HG03095 (cell line): Measurements from ENCODE around the gene MAML3.

Source experiments
- ATAC-seq: cut with Tn5 transposase; IDR thresholded peaks from one replicate; pipeline ENCODE4 v1.9.1; 2021; ENCODE audit warnings: moderate library complexity; ENCODE audit not compliant: unreplicated experiment

MAML3 gene

DNA sequence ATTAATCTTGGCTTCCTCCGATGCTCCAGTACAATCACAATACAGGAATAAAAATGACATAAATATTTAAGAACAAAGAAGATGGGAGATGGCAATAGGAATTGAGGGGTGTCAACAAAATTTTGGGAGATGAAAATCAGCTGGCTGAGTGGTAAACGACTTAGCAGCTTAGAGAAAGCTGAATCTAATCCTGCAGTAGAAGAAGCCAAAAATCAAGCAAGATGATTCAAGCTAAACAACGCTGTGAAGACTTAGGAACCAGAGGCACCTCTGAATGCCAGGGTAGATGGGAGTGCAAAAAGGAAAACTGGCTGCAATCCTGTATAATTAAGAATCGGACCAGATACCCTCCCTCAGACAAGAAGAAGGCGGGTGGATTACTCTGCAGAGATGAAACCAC lies 273.1 kb downstream of the MAML3 start:
- no peak for ATAC-seq

DNA sequence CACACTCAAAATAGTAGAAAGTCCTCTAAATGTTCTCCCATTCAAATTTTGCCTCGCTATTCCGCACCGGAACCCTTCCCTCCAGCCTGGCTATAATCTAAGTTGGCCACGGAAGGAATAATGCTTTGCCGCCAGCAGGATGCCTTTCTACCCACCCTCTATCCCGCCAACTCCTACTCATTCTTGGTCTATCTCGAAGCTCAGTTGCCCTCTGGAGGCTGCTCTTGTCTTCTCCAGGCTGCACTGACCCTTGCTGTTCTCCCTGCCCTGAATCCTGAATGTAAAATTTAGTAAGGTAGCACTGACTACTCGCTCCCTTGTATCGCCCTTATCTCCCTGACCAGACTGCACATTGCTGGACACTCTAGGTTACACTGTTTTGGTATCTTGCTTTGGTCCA lies 275.9 kb downstream of the MAML3 start:
- no peak for ATAC-seq

DNA sequence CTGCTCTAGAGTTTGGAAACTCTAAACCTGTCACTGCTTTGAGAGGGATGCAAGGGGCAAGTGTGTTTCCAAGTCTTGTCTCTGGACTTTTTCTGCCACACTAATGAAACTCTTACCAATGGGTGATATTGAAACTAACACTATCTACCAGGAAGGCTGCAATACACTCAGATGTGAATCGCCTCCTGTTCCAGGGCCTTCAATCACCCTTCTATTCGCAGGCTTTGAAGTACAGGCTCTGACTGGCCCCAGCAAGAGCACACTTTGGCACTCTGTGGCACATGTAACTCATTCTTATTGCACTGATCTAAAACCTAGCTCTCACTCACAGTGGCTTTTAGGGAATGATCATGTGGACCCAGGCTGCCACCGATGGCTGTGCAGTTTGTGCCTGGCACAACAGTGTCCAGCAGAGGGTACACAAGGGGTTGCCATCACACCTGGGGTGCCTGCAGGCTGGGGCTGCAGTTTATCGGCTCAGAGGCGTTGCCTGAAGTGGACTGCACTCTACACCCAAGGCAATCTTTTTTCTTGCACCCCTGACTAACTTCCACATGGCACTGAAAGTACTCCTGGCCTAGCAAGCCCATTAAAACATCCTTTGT lies 277.5 kb downstream of the MAML3 start:
- ATAC-seq = no peak

DNA sequence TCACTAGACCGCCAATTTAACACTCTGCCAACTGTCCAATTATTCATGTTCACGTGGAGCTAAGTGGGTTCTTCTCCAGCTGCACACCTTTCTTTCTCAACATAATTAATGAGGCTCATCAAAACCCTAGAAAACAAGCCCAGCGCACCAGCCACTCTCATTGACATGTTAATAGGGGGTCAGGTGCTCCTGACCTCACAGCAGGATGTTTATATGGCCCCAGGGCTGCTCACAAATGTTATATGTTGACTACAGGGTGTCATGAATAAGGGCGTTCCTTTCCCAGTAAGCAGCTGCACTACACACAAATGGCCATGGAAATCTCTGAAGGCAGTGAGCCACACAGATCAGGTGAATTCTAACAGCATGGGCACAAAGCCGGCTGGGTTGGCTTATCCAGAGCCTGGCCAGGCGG lies 278.6 kb downstream of the MAML3 start:
- ATAC-seq = no peak

DNA sequence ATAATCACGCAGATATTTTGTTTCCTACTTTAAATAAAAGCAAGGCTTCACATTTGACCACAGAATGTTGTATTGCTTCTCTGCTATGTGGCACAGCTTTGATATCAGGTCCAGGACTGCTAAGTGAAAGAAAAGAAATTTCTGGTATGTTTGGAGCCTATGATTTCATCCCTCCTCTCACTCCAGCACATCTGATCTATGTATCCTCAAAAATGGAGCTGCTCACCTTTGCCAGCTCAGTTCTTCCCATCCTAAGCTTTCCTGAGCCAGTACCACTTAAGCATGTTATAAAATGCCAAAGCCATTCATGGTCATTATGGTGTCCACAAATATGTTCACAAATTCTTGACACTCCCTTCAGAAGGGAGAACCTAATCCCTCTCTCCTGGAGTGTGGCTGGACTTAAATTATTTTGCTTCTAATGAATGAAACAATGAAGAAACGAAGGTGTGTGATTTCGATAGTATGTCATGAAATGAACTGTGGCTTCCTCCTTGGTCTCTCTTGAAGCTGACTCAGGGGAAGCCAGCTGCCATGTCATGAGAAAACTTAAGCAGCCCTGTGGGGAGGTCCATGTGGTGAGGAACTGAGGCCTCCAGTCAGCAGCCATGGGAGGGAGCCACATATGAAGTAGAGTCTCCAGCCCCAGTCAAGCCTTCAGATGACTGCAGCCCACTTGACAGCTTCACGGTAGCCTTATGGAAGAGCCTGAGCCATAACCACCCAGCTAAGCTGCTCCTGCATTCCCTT lies 280.7 kb downstream of the MAML3 start:
- ATAC-seq = no peak

DNA sequence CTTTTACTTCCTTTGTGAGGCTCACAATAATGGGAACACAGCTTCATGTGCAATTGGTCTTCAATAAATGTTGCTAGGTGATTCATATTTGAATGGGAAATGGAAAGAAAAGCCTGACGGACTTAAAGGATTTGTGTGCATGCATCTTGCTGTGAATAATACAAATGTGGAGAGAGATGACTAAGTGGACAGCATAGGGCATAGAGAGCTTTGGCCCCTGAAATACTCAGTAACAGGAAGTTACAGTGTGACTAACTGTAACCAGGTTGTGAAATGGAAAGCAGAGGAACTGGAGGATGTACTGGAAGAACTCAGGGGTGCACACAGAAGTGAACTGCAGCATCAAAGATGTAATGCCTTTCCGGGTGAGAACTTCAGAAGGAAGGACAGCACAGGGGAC lies 281.7 kb downstream of the MAML3 start:
- ATAC-seq = no peak

DNA sequence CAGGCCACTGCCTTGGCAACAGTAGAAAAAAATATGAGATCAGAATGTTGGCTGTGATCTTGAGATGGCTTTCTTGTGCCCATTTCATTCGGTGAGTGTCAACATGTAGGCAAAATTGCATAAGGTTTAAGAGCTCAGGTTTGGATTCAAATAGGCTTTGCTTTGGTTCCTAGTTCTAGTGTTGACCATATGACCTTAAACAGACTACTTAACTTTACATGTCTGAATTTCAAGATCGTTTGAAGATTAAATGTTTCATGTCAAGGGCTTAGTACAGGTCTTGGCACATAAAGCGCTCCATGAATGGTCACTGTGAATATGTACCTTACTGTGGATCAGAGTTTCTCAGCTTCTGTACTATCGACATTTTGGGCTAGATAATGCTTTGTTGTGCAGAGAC lies 284.2 kb downstream of the MAML3 start:
- ATAC-seq = no peak

DNA sequence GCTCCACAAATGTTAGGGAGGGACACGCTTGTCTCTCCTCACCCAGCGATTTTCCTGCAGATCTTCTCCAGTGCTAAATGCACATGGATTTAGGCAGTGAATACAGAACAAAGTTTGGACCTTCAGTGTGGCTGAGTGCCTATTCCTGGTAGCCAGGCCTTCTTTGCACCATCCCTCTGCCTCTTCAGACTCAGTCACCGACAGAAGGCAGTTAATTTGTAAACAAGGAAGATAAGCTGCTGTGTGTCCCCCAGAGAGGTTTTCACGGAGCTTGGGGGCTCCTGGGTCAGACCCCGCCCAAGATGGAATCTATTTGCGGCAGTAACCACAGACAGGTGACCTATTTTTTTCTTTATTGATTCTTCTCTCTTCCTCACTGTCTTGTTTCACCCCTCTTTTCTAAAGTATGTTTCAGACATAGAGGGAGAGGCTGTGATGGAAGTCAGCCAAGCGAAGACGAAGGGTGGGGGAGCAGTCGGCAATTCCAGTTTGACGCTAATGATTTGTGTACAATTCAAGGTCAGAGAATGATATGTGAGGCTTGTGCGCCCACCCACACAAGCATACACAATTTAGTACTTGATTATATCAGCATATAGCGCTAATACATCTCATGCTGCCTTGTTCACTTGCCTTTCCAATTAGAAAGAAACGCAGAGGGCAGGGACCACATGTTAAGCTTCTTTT lies 287.6 kb downstream of the MAML3 start:
- no peak for ATAC-seq

DNA sequence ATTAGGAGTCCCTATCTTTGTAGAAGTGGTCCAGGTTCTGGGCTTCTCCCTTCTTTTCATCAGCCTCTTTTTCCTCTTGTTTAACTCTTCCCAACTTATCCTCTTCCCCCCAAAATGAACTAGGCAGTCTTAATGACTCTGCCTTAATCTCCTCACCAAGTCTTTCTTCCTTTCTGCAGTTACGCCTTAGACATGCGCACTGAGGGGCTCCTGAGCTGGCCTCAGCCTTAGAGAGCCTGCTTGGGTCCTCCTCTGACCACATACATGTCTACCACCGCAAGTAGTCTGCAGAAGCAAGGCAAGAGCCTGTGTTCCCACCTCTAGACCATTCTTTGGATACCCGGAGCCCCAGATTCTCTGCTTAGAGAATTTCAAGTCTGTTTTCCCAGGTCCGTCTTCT lies 288.4 kb downstream of the MAML3 start:
- ATAC-seq = no peak

DNA sequence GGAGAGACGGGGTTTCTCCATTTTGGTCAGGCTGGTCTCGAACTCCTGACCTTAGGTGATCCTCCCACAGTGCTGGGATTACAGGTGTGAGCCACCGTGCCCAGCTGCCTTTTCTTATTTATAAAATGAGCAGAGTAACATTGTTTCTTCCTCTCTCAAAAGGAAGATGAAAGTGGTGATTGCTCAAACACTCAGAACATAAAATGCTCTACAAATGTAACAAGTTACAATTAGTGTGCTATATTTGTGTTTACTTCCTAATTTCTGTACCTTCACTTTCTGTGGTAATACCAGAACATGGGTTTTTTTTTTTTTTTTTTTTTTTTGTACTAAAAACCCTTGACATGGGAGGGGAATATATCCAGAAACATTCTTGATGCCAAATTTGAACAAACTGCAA lies 290.5 kb downstream of the MAML3 start:
- ATAC-seq = no peak

DNA sequence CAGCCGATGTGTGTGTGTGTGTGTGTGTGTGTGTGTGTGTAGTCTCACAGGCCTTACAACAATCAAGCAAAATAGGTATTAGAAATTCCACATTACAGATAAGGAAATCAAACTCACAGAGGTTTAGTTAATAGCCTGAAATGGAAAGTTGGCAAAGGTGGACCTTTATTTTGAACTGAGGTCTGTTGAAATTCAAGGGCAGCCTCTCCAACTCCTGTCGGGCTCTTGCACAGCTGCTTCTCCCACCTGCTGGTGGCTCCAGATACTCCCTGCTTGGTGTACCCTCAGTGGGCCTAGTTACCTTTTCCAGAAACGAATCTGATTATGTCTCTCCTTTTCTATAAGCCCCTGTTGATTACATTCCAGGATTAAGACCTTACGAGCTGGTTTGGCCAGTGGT lies 292.5 kb downstream of the MAML3 start:
- ATAC-seq = no peak

DNA sequence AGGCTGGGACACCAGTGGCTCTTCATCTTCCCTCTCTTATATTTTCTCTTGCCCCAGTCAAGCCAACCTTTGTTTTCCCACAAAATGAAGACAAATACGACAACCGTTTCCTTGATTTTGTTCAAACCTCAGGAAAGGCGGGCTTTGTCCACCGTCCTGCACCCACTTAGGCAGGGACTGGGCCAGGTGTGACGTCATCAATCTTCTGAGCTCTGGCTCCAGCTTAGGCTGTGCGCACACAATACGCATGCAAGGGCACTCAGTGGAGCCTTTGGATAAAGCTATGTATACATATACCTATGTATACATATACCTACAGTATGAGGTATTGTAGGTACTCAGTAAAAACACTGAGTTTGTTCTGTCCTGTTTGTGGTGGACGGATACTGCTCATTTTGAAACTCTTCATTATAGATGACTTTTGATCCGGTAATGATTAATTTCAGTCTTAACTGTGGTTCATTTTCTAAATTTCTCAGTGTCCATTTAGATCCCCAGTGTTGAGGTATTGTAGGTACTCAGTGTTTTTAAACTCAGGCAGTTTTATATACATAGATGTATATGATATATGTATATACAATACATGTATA lies 293.5 kb downstream of the MAML3 start:
- no peak for ATAC-seq

DNA sequence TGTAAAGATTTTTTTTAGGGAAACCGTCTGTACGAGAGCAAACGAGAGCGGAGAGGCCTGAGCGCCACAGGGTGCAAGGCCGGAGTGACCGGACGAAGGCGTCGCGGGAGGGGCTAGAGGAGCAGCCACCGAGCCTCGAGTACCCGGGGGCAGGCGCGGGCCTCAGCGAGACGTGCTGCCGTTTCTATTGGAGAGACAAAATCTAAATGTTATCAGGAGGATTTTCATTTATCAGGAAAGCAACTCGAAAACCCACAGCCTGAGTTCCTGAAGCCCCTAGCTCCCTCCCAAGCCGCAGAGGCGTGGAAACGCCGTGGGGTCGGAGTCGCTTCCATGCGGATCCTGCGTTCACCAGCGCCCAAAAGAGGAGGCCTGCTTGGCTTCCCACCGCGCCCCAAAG lies 294.1 kb downstream of the MAML3 start:
- no peak for ATAC-seq

DNA sequence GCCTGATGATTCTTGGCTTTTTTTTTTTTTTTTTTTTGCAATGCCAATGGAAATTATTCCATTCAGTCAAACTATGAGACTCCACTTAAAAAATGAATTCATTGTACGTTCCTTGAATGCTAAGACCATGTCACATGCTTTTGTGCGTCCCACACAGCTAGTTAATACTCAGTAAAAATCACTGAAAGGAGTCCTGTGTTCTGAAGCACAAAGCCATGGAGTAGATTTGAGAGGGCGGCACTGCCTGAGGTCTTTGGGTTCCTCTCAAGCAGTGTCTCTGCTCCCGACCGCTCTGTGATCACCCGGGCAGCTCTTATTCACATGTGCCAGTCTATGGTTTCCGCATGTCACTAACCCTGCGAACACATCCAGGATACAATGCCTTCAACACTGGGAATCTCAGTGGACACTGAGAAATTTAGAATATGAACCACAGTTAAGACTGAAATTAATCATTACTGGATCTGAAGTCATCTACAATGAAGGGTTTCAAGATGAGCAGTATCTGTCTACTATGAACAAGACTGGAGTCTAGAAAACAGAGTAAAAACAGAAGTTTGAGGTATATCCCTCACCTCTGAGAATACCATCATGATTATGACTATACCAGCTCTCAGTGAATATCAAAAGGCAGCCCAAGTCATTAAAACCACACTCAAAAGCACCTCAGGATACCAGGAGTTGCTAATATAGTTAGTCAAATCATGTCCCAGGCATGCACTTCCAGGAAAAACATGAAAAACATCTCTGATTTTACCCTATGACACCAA lies 295.4 kb downstream of the MAML3 start:
- peak; percentile 92 for ATAC-seq

DNA sequence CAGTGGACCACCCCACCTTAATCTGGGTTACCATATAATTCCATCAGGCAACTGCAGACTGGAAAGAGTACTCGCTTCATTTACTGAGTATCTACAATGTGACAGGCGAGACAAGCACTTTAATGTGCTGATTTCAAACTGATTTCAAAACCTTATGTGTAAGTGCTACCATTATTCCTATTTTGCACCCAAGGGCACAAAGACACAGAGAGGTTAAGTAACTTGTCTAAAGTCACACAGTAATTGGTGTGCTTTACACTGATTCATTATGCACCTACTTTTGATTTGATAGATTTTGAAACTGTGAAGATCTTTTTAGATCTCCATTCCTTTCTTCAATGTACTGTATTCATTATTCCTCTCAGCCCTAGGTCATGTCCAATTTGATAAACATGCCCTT lies 296.0 kb downstream of the MAML3 start:
- ATAC-seq = no peak

DNA sequence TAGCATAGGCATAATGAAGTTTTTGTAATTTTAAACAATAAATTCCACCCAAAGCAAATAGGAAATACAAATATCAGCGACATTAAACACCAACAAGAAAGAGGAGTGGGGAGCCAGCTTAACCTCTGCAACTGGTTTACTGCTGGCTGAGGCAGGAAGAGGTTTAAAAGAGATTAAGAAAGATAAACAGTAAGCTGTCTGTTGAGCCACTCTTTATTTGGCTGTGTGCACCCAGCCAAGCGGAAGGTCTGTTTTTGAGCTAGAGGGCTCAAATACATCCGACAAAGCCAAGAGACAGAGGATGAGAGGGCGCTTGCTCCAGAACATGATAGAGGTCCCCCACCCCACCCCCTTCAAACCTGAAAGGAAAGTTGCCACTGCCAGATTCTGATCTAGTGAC lies 297.0 kb downstream of the MAML3 start:
- ATAC-seq = no peak

DNA sequence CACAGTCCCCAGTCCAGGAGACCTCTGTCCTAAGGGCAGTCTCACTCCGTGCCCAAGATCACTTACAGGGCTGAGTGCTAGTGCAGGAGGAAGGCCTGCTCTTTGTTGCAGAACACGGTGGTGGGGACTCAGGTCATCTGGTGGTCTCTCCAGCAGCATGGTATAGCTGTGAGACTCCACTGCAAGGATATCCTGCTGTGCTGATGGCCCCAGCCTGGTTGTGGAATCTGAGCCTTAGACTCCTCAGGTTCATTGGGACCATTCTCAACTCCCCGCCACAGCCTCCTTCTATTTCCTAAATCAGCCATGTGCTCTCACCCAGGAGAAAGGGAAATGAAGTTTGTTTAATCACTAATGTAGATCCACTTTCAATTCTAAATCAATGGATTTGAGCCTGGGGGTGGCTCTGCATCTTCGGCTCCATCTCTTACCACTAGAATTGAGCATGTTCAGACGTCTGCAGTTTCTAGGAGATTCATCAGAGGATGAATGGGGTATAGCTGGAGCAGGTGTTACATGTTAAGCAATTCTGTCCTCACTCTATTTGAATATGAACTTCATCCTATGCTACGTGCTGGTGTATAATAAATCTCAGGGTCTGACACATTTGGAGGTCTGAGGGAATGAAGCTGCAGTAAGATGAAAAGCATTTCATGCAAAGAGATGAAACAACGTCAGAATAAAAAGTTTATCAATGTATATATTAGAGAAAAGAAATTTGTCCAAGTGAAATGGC lies 299.1 kb downstream of the MAML3 start:
- ATAC-seq = no peak

DNA sequence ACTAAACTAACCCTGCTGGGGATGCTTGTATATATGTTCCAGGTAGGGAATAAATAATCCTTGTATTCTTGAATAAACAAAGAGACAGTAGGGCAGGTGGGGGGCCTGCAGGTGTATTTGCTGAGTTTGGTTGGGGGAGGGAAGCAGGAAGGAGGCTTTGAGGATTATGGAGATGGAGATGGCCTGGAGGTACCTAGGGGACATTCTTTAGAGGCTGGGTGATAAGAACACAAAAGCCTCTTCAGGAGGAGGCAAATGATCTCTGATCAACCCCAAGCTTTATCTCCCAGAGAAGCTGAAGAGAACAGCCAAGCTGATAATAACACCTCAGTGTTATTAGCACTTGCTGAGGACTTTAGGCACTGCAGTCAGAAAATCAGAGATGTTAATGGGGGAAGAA lies 300.7 kb downstream of the MAML3 start:
- no peak for ATAC-seq

DNA sequence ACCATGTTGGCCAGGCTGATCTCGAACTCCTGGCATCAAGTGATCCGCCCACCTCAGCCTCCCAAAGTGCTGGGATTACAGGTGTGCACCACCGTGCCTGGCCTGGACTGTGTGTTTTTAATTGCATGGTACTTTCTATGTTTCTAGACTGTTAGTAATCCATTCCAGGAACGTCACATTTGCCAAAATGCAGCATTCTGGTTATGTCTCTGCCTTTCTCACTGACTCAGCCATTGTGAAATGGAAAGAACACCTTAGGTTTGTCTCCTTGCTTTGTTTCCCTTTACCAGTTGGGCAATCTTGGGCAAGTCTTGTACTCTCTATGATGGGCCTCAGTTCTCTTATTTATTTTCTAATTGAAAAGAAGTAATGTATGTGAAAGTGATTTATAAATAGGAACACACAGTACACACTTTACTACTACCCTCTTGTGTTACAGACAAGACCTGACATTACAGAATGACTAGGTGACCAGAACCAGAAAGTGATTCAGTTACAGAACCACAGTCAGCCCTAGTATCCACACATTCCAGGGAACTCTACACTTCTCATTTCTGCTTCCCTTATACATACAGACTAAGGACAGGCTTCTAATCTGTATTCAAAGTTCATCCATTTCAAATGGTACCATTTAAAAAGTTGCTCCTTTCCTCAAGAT lies 301.2 kb downstream of the MAML3 start:
- ATAC-seq = no peak

DNA sequence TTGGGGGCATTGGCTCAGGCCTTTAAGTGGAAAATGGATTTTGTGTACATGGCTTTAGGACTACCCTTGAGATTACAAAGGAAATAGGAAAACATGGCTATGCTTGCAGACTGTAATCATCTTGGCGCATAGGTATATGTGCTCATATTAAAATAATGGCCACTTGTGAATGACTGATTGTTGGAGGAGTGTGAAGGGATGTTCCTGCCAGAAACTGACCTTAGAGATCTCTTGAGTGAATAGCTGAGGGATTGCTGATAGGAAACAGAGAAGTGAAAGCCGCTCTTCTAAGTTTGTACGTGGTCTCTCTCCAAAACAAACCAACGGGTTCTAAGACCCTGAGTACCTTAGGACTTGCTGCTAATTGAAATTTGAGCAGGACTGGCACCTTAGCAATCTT lies 302.3 kb downstream of the MAML3 start:
- no peak for ATAC-seq
